A549 (cell line): Measurements from ENCODE around the gene CPA4. TPM values are rescaled to one million over a fixed set of nuclear protein-coding genes. Genes with fewer than 3 reads are reported as not detected.

Experiments used
- ATAC-seq, 2 experiments: fragments of 200-7000 bp in 1 of 2; fragments of >200 bp in 1 of 2; cut with Nextera tagmentation in 1 of 2; cut with Tn5 transposase in 1 of 2; 3 replicates each; pipeline versions ENCODE4 v1.8.0 to v1.9.1; 2018 to 2020; ENCODE audit warnings: mild to moderate bottlenecking in 1 of 2, moderate library complexity in 1 of 2
- CTCF ChIA-PET: fragments of 300-600 bp; sonication (Branson Sonifier 250); formaldehyde crosslinking; extraction: SDS; loops from one replicate; lab custom pipeline; 2021; ENCODE audit warnings: antibody characterized with exemption, inconsistent platforms; lab: Yijun Ruan, JAX
- POLR2A ChIA-PET: fragments of 350-600 bp; formaldehyde crosslinking; extraction: SDS; loops from one replicate; lab custom pipeline; 2021; ENCODE audit warnings: antibody characterized with exemption, inconsistent platforms; lab: Yijun Ruan, JAX
- DNase-seq, 2 experiments: peaks; one replicate each; pipeline versions ENCODE4 v3.0.0 to v3.0.0-alpha.2; 2011 to 2016; ENCODE audit warnings: low read depth in 1 of 2, low spot score in 1 of 2
- FAIRE-seq: peaks from 2 replicates; lab custom pipeline; 2011; peaks lifted over from hg19 to GRCh38; lab: Jason Lieb, UNC
- H3K27ac ChIP-seq, 2 experiments: fragments of >200 bp; sonication (Bioruptor Twin); formaldehyde crosslinking; 3 replicates each; pipeline ENCODE4 v1.5.1; 2016 to 2017
- H3K4me1 ChIP-seq: fragments of >200 bp; sonication (Bioruptor Twin); formaldehyde crosslinking; 3 replicates; pipeline ENCODE4 v1.6.1; 2016
- H3K4me2 ChIP-seq: fragments of >200 bp; sonication (Bioruptor Twin); formaldehyde crosslinking; 3 replicates; pipeline ENCODE4 v1.6.1; 2016
- H3K4me3 ChIP-seq: fragments of >200 bp; sonication (Bioruptor Twin); formaldehyde crosslinking; 3 replicates; pipeline ENCODE4 v1.5.1; 2016
- H3K9me3 ChIP-seq: fragments of >200 bp; sonication (Bioruptor Twin); formaldehyde crosslinking; 3 replicates; pipeline ENCODE4 v1.6.1; 2016
- CBX2 ChIP-seq: fragments of 200-600 bp; sonication (generic); IDR thresholded peaks from 2 replicates; pipeline ENCODE4 v1.6.1; 2016; ENCODE audit warnings: low read depth, mild to moderate bottlenecking, borderline replicate concordance
- CBX8 ChIP-seq: fragments of 200-600 bp; sonication (generic); IDR thresholded peaks from 2 replicates; pipeline ENCODE4 v1.6.1; 2016
- E2F6 ChIP-seq: IDR thresholded peaks from 2 replicates; pipeline ENCODE4 v1.6.1; 2012; ENCODE audit warnings: low read depth, borderline replicate concordance
- ELK1 ChIP-seq: fragments of 150-350 bp; IDR thresholded peaks from 2 replicates; pipeline ENCODE4 v1.6.1; 2014; ENCODE audit warnings: low read depth, mild to moderate bottlenecking, low read length
- EP300 ChIP-seq, 2 experiments: fragments of >200 bp; sonication (Bioruptor Twin); formaldehyde crosslinking; IDR thresholded peaks; 2 replicates in 1 of 2; 3 replicates in 1 of 2; pipeline ENCODE4 v1.6.1; 2016 to 2017
- FOXS1 ChIP-seq: fragments of 250-450 bp; sonication (Bioruptor Pico); IDR thresholded peaks from 2 replicates; pipeline ENCODE4 v1.5.0; 2020; ENCODE audit warnings: mild to moderate bottlenecking, moderate library complexity
- HMGXB4 ChIP-seq: fragments of 250-450 bp; sonication (Bioruptor Pico); IDR thresholded peaks from 2 replicates; pipeline ENCODE4 v1.5.0; 2021; ENCODE audit warnings: mild to moderate bottlenecking, moderate library complexity, borderline replicate concordance
- KDM1A ChIP-seq: fragments of 200-600 bp; sonication (generic); IDR thresholded peaks from 2 replicates; pipeline ENCODE4 v1.6.1; 2016; ENCODE audit warnings: low read depth, mild to moderate bottlenecking
- KDM5A ChIP-seq: fragments of 200-600 bp; sonication (generic); IDR thresholded peaks from 2 replicates; pipeline ENCODE4 v1.6.1; 2016; ENCODE audit warnings: antibody characterized with exemption, mild to moderate bottlenecking
- MAFK ChIP-seq: fragments of 450-650 bp; IDR thresholded peaks from 2 replicates; pipeline ENCODE4 v1.6.1; 2014; ENCODE audit not compliant: partially characterized antibody
- MAX ChIP-seq: IDR thresholded peaks from 2 replicates; pipeline ENCODE4 v1.6.1; 2012
- NR3C1 ChIP-seq: fragments of >200 bp; sonication (Bioruptor Twin); formaldehyde crosslinking; IDR thresholded peaks from 3 replicates; pipeline ENCODE4 v1.6.1; 2017
- PHF8 ChIP-seq: fragments of 200-600 bp; sonication (generic); IDR thresholded peaks from 2 replicates; pipeline ENCODE4 v1.6.1; 2016; ENCODE audit warnings: low read depth, mild to moderate bottlenecking, antibody characterized with exemption, moderate library complexity, borderline replicate concordance
- POLR2A ChIP-seq: IDR thresholded peaks from 2 replicates; pipeline ENCODE4 v1.6.1; 2012; ENCODE audit warnings: mild to moderate bottlenecking, low read length
- RCOR1 ChIP-seq: fragments of 150-350 bp; IDR thresholded peaks from 2 replicates; pipeline ENCODE4 v1.6.1; 2014; ENCODE audit warnings: antibody characterized with exemption, low read length, low read depth
- RNF2 ChIP-seq: fragments of 200-600 bp; sonication (generic); IDR thresholded peaks from 2 replicates; pipeline ENCODE4 v1.6.1; 2016; ENCODE audit warnings: low read depth, mild to moderate bottlenecking, antibody characterized with exemption, moderate library complexity, borderline replicate concordance
- SMC3 ChIP-seq: fragments of >200 bp; sonication (Bioruptor Twin); formaldehyde crosslinking; IDR thresholded peaks from 3 replicates; pipeline ENCODE4 v1.6.1; 2018; ENCODE audit warnings: inconsistent platforms
- SREBF2 ChIP-seq: fragments of 450-650 bp; IDR thresholded peaks from 2 replicates; pipeline ENCODE4 v1.6.1; 2014; ENCODE audit warnings: mild to moderate bottlenecking, moderate library complexity
- TFCP2L1 ChIP-seq: fragments of 250-450 bp; sonication (Bioruptor Pico); IDR thresholded peaks from 2 replicates; pipeline ENCODE4 v1.5.0; 2021; ENCODE audit warnings: mild to moderate bottlenecking
- WGBS: methylation state at CpG from one replicate; pipeline ENCODE4 v1.1.6; 2017; ENCODE audit errors: missing lambda C conversion rate; 5-methylcytosine and 5-hydroxymethylcytosine counted together
- polyA plus RNA-seq, 4 experiments: library from polyadenylated mRNA; depleted of rRNA in 3 of 4; stranded (reverse); fragments of >200 nt; fragmentation: RNase III in 1 of 4; extraction: RNeasy Plus Mini Kit Qiagen cat#74134 plus additional on column Dnase treatment in 1 of 4; gene quantifications; 2 replicates in 3 of 4; 3 replicates in 1 of 4; pipeline ENCODE4 v1.2.3, GENCODE V29; 2011 to 2017
- TF ChIP-seq, protein P1 (sequence below): fragments of >200 bp; sonication (Bioruptor Twin); formaldehyde crosslinking; IDR thresholded peaks from 3 replicates; pipeline ENCODE4 v1.5.1; 2016

The CPA4 gene
- polyA plus RNA-seq, 2 of the 4 experiments (the other 2 are of a cell fraction) = 1.0 to 7.7 TPM

DNA sequence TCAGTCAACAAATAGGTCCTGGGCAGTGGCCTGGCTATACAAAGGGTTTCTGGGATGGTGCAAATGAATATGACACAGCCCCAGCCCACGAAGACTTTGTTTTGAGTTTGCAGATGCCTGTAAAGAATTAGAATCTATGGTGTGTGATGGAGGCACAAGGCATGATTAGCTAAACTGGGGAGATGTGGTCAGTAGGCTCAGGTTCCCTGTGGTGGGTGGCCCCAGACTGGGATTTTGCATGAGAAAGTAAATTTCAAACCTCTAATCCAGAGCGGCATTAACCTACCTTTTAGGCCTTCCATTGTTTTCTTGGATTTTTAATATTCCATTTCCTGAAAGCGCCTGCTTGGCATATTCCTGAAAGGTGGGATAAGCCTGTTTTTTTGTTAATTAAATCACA, 45.3 kb downstream of the CPA4 start (continued):
- TF ChIP-seq, protein P1, sequence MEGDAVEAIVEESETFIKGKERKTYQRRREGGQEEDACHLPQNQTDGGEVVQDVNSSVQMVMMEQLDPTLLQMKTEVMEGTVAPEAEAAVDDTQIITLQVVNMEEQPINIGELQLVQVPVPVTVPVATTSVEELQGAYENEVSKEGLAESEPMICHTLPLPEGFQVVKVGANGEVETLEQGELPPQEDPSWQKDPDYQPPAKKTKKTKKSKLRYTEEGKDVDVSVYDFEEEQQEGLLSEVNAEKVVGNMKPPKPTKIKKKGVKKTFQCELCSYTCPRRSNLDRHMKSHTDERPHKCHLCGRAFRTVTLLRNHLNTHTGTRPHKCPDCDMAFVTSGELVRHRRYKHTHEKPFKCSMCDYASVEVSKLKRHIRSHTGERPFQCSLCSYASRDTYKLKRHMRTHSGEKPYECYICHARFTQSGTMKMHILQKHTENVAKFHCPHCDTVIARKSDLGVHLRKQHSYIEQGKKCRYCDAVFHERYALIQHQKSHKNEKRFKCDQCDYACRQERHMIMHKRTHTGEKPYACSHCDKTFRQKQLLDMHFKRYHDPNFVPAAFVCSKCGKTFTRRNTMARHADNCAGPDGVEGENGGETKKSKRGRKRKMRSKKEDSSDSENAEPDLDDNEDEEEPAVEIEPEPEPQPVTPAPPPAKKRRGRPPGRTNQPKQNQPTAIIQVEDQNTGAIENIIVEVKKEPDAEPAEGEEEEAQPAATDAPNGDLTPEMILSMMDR = no peak
- TF ChIP-seq E2F6 = no peak

DNA sequence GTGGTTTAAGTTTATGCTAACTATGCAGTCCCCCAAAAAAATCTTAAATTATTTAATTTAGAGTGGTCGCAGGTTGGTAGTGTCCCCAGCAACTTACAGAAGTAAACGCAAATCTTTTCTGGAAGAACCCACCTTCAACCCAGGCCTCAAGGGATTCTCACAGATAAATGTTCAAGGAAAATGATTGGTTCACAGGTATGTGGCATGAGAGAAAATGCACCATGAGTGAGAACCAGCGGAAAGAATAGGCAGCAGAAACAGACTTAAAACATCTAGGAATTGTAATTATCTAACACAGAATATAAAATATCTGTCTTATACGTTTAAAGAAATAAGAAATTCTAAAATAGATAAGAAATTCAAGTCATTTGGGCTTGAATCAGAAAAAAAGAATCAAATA, 48.9 kb downstream of the CPA4 start:
- TF ChIP-seq HMGXB4 (CRISPR knock-in tag) = no peak
- 62% methylated on average over 4 of the region's 4 CpGs for WGBS
- Histone ChIP-seq H3K4me3 (no peak overlapping the region), H3K4me1 (no peaks in the 10 kb centered on the region), H3K9me3 (0 out of 3 replicates have a peak, but pooled peaks cover 9% of the 10 kb centered on the region), H3K27ac (no peak overlapping the region), H3K4me2 (no peak overlapping the region)
- POLR2A ChIA-PET = no interaction called here
- CTCF ChIA-PET = interaction anchor here (1.9 kb wide), 1 partner anchor 16 kb away, joined by 8 read pairs; no protein-coding TSS in a partner anchor
- no peak for ATAC-seq
- no peak for FAIRE-seq
- no peak for DNase-seq

DNA sequence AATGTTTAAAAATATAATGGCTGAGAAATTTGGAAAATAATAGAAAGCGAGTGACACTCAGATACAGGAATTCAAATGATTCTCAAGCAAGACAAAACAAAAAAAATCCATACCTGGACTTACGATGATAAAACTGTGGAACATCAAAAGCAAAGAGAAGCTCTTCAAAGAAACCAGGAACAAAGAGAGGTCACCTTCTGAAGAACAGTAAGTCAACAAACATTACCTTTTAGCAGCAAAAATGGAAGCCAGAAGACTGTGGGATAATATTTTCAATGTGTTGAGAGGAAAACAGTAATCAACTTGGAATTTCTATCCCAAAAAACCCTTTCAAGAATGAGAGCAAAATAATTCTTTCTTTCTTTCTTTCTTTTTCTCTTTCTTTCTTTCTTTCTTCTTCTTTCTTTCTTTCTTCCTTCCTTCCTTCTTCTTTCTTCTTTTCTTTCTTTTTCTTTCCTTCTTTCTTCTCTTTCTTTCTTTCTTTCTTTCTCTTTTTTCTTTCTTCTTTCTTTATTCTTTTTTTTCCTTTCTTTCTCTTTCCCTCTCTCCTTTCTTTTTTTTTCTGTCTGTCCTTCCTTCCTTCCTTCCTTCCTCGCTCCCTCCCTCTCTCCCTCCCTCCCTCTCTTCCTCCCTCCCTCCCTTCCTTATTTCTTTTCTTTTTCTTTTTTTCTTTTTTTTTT, 49.9 kb downstream of the CPA4 start:
- CTCF ChIA-PET = no interaction called here
- TF ChIP-seq POLR2A = no peak
- no peak for TF ChIP-seq SREBF2
- TF ChIP-seq KDM5A = no peak
- TF ChIP-seq SMC3 = no peak
- no peak for TF ChIP-seq FOXS1 (CRISPR knock-in tag)
- TF ChIP-seq RNF2 = no peak
- TF ChIP-seq, protein P1 = no peak
- no peak for TF ChIP-seq MAX
- no peak for TF ChIP-seq ELK1
- no peak for TF ChIP-seq CBX2
- TF ChIP-seq RCOR1 = no peak
- no peak for TF ChIP-seq EP300 (IDR thresholded peaks at IDR 0.05)
- TF ChIP-seq MAFK = no peak
- TF ChIP-seq TFCP2L1 (CRISPR knock-in tag) = no peak
- no peak for TF ChIP-seq KDM1A
- no peak for TF ChIP-seq PHF8
- TF ChIP-seq NR3C1 = no peak
- no peak for TF ChIP-seq CBX8
- TF ChIP-seq, all 56 proteins: peak for 0
- Histone ChIP-seq H3K4me1 (no peaks in the 10 kb centered on the region), H3K4me2 (no peak overlapping the region), H3K4me3 (no peak overlapping the region), H3K27ac (no peak overlapping the region), H3K9me3 (0 out of 3 replicates have a peak, but pooled peaks cover 9% of the 10 kb centered on the region)
- FAIRE-seq (no peak), ATAC-seq (no peak), DNase-seq (no peak)
- POLR2A ChIA-PET = no interaction called here
- WGBS = 44% methylated on average over 2 of the region's 3 CpGs
